Activated CD8-positive, alpha-beta T cell treated with anti-CD3 and anti-CD28 coated beads, Interleukin-2, amount 10 ng/mL, durations not matched to agents 7 days and 5 days (primary cell): Measurements from ENCODE around the gene CCDC121. TPM values are rescaled to one million over a fixed set of nuclear protein-coding genes. Genes with fewer than 3 reads are reported as not detected.
"Not testable (repeated sequence)": the region's sequence is repeated elsewhere in the genome, so short reads cannot be mapped to it uniquely, and the experiment has no call there.

Experiments used
- ATAC-seq: fragments of 150-1000 bp; cut with Tn5 transposase; one replicate; pipeline ENCODE4 v1.10.0; 2021; ENCODE audit warnings: moderate library complexity
- CTCF ChIA-PET: fragments of 350-600 bp; sonication (Branson Sonifier 250); formaldehyde crosslinking; loops from one replicate; lab custom pipeline; 2021; ENCODE audit warnings: antibody characterized with exemption; lab: Charles Lee
- POLR2A ChIA-PET: fragments of 350-600 bp; sonication (Branson Sonifier 250); formaldehyde crosslinking; loops from one replicate; lab custom pipeline; 2021; ENCODE audit warnings: antibody characterized with exemption; lab: Charles Lee
- DNase-seq: peaks from one replicate; pipeline ENCODE4 v3.0.0-alpha.2; 2020
- H3K27ac Mint-ChIP-seq: one replicate; pipeline ENCODE4 v1.8.0; 2021; ENCODE audit warnings: mild to moderate bottlenecking, mixed read lengths
- H3K27me3 Mint-ChIP-seq: one replicate; pipeline ENCODE4 v1.8.0; 2021; ENCODE audit warnings: low read depth, mixed read lengths
- H3K36me3 Mint-ChIP-seq: one replicate; pipeline ENCODE4 v1.8.0; 2021; ENCODE audit warnings: low read depth, mixed read lengths
- H3K4me1 Mint-ChIP-seq: one replicate; pipeline ENCODE4 v1.8.0; 2021; ENCODE audit warnings: low read depth, mixed read lengths
- H3K4me3 Mint-ChIP-seq: one replicate; pipeline ENCODE4 v1.8.0; 2021; ENCODE audit warnings: mild to moderate bottlenecking, mixed read lengths
- H3K9me3 Mint-ChIP-seq: one replicate; pipeline ENCODE4 v1.8.0; 2022; ENCODE audit warnings: mixed read lengths; ENCODE audit not compliant: insufficient read depth
- total RNA-seq, 2 experiments: library from RNA; stranded (reverse); gene quantifications; one replicate each; pipeline ENCODE4 v1.2.3, GENCODE V29; 2021

CCDC121 gene
- total RNA-seq, 2 experiments from 2014 or later = 1.5 to 1.6 TPM

DNA sequence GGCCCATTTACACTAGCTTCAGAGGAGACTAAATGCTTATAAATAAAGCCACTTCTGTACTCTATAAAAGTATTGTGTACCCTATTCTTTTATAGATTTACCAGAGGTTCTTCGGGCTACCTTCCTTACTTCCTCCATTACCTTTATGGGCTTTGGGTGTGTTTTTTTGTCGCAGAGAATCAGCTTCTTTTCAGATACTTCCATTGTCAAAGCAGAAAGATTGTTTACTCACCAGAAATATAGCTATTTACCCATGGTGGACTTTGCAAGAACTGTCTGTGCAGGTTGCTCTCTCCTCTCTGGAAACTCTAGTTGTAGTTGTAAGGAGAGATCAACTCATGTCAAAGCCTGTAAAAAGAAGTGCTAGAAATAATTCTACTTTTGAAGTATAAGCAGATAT is 14.8 kb downstream of the CCDC121 start:
- POLR2A ChIA-PET = interaction anchor here (0.6 kb wide), 1 partner anchor 77 kb away, joined by 3 read pairs; a partner anchor contains a TSS
- H3K9me3 Mint-ChIP-seq = no peaks in the 10 kb centered on the region
- H3K4me1 Mint-ChIP-seq = no peaks in the 10 kb centered on the region
- no peak overlapping the region for H3K4me3 Mint-ChIP-seq
- ATAC-seq (no peak), DNase-seq (no peak)
- no peaks in the 10 kb centered on the region for H3K27me3 Mint-ChIP-seq
- H3K36me3 Mint-ChIP-seq = peaks cover 56% of the 10 kb centered on the region
- CTCF ChIA-PET = no interaction called here
- no peak overlapping the region for H3K27ac Mint-ChIP-seq

DNA sequence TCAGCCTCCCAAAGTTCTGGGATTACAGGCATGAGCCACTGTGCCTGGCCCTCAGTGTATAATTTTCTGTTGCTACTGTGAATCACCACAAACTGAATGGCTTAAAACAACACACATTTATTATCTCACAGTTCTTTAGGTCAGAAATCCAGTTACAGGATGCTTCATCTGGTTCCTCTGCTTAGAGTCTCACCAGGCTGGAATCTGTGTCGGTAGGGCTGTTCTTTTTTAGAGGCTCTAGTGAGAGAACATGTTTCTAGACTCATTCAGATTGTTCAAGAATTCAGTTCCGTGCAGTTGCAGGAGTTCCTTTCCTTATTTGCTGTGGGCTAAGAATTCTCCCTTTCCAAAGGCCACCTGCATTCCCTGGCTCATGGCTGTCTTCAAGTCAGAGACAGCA is 22.2 kb downstream of the CCDC121 start:
- CTCF ChIA-PET = no interaction called here
- no peaks in the 10 kb centered on the region for H3K4me1 Mint-ChIP-seq
- no peaks in the 10 kb centered on the region for H3K27me3 Mint-ChIP-seq
- no peak overlapping the region for H3K27ac Mint-ChIP-seq
- ATAC-seq (no peak), DNase-seq (no peak)
- H3K4me3 Mint-ChIP-seq = no peak overlapping the region
- peaks cover 54% of the 10 kb centered on the region for H3K36me3 Mint-ChIP-seq
- no peaks in the 10 kb centered on the region for H3K9me3 Mint-ChIP-seq
- POLR2A ChIA-PET = no interaction called here

DNA sequence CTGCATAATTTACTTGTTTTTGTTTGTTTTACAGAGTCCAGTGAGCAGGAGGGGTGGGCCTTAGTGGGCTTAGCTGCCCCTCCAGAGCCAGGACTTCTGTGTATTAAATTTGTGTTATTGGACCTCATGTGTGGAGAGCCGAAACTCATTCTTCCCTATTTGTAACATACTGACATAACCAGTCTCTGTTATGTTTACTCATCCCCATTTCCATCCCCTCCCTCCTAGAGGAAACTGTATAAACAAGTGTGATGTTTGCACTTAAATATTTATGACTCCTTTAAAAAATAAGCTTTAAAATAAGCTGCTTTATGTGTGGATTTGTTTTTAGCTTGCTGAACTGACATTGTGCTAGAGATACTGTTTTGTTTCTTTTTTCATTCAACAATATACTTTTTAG is 32.2 kb downstream of the CCDC121 start:
- Mint-ChIP-seq H3K27me3 (no peaks in the 10 kb centered on the region), H3K27ac (no peak overlapping the region), H3K36me3 (peaks cover 67% of the 10 kb centered on the region), H3K9me3 (peaks cover 16% of the 10 kb centered on the region), H3K4me3 (no peak overlapping the region), H3K4me1 (peaks cover 42% of the 10 kb centered on the region)
- DNase-seq (no peak), ATAC-seq (no peak)
- ChIA-PET POLR2A (no interaction called here), CTCF (interaction anchor here (1.1 to 1.7 kb wide), 3 partner anchors 11 to 87 kb away, joined by 3 to 9 read pairs (median 7); partner anchors contain the start of gene ZNF512)

DNA sequence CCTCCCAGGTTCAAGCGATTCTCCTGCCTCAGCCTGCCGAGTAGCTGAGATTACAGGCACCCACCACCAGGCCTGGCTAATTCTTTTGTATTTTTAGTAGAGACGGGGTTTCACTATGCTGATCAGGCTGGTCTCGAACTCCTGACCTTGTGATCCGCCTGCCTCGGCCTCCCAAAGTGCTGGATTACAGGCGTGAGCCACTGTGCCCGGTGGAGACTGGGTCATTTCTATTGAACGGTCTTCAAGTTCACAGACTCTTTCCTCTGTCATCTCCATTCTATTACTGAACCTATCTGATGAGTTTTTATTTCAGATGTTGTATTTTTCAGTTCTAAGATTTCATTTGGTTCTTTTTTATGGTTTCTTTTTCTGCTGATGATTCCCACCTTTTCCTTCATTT is 33.4 kb downstream of the CCDC121 start:
- CTCF ChIA-PET = interaction anchor here (1.6 kb wide), 1 partner anchor 10 kb away, joined by 7 read pairs; no protein-coding TSS in a partner anchor
- ATAC-seq, H3K27me3 Mint-ChIP-seq, H3K27ac Mint-ChIP-seq, POLR2A ChIA-PET, DNase-seq, H3K4me3 Mint-ChIP-seq: not testable (repeated sequence)
- peaks cover 22% of the 10 kb centered on the region for H3K9me3 Mint-ChIP-seq
- H3K36me3 Mint-ChIP-seq = peaks cover 68% of the 10 kb centered on the region
- peaks cover 48% of the 10 kb centered on the region for H3K4me1 Mint-ChIP-seq

DNA sequence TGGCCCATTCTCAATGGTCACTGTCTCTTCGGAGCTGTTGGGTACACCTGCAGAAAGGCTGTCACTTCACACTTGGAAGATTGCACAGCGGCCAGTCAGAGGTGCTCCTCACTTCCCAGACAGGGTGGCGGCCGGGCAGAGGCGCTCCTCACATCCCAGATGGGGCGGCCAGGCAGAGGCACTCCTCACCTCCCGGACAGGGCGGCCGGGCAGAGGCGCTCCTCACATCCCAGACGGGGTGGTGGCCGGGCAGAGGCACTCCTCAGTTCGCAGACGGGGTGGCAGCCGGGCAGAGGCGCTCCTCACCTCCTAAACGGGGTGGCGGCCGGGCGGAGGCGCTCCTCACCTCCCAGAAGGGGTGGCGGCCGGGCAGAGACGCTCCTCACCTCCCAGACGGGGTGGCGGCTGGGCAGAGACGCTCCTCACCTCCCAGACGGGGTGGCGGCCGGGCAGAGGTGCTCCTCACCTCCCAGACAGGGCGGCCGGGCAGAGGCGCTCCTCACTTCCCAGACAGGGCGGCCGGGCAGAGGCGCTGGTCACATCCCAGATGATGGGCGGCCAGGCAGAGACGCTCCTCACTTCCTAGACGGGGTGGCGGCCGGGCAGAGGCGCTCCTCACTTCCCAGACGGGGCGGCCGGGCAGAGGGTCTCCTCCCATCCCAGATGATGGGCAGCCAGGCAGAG is 34.6 kb downstream of the CCDC121 start:
- POLR2A ChIA-PET, DNase-seq, H3K27me3 Mint-ChIP-seq, CTCF ChIA-PET, H3K27ac Mint-ChIP-seq, H3K4me3 Mint-ChIP-seq, ATAC-seq: not testable (repeated sequence)
- peaks cover 42% of the 10 kb centered on the region for H3K4me1 Mint-ChIP-seq
- peaks cover 35% of the 10 kb centered on the region for H3K9me3 Mint-ChIP-seq
- peaks cover 69% of the 10 kb centered on the region for H3K36me3 Mint-ChIP-seq

DNA sequence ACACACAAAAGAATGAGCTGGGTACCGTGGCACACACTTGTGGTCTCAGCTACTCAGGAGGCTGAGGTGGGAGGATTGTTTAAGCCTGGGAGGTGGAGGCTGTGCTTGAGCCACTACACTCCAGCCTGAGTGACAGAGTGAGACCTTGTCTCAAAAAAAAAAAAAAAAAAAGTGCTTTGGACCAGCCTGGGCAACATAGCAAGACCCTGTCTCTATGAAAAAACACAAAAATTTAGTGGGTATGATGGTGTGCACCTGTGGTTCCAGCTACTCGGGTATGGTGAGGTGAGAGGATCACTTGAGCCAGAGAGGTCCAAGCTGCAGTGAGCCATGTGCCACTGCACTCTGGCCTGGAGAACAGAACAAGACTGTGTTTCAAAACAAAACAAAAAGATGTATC is 35.6 kb downstream of the CCDC121 start:
- no peaks in the 10 kb centered on the region for H3K27me3 Mint-ChIP-seq
- H3K36me3 Mint-ChIP-seq = peaks cover 69% of the 10 kb centered on the region
- no peak for DNase-seq
- no peak overlapping the region for H3K27ac Mint-ChIP-seq
- ChIA-PET POLR2A (no interaction called here), CTCF (interaction anchor here (0.6 kb wide), 1 partner anchor 73 kb away, joined by 3 read pairs; no protein-coding TSS in a partner anchor)
- peaks cover 39% of the 10 kb centered on the region for H3K9me3 Mint-ChIP-seq
- no peak overlapping the region for H3K4me3 Mint-ChIP-seq
- peaks cover 36% of the 10 kb centered on the region for H3K4me1 Mint-ChIP-seq
- ATAC-seq = no peak

DNA sequence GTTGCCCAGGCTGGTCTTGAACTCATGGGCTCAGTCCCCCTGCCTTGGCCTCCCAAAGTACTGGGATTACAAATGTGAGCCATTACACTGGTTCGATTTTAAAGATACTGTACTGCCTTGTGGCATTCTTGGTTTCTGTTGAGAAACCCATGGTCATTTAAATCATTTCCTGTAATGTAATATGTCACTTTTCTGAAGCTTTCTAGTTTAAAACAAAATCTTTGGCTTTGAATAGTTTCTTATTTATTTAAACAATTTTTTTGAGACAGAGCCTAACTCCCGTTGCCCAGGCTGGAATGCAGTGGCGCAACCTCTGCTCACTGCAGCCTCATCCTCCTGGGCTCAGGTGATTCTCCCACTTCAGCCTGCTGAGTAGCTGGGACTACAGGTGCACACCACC is 37.1 kb downstream of the CCDC121 start:
- CTCF ChIA-PET = no interaction called here
- ATAC-seq = no peak
- Mint-ChIP-seq H3K36me3 (peaks cover 71% of the 10 kb centered on the region), H3K27me3 (no peaks in the 10 kb centered on the region), H3K27ac (no peak overlapping the region), H3K4me3 (no peak overlapping the region), H3K9me3 (peaks cover 43% of the 10 kb centered on the region), H3K4me1 (peaks cover 39% of the 10 kb centered on the region)
- POLR2A ChIA-PET = no interaction called here
- DNase-seq = no peak

DNA sequence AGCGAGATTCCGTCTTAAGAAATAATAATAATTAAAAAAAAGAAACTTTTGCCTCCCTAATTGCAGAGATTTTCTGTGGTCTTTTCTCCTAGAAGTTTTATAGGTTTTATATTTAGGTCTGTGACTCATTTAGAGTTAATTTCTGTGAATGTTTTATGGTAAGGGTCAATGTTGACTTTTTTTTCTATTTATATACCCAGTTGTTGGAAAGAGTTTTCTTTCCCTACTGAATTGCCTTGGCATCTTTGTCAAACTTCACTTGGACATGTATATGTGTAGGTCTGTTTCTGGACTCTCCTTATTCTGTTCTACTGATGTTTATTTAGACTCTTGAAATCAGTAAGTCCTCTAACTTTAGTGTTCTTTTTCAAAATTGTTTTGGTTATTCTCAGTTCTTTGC is 40.5 kb downstream of the CCDC121 start:
- DNase-seq (no peak), ATAC-seq (no peak)
- Mint-ChIP-seq H3K27me3 (no peaks in the 10 kb centered on the region), H3K9me3 (peaks cover 35% of the 10 kb centered on the region), H3K4me3 (no peak overlapping the region), H3K4me1 (peaks cover 56% of the 10 kb centered on the region), H3K27ac (no peak overlapping the region), H3K36me3 (peaks cover 67% of the 10 kb centered on the region)
- CTCF ChIA-PET = interaction anchor here (0.7 to 1.7 kb wide), 2 partner anchors 20 to 95 kb away, joined by 3 to 6 read pairs; no protein-coding TSS in a partner anchor
- POLR2A ChIA-PET = no interaction called here

DNA sequence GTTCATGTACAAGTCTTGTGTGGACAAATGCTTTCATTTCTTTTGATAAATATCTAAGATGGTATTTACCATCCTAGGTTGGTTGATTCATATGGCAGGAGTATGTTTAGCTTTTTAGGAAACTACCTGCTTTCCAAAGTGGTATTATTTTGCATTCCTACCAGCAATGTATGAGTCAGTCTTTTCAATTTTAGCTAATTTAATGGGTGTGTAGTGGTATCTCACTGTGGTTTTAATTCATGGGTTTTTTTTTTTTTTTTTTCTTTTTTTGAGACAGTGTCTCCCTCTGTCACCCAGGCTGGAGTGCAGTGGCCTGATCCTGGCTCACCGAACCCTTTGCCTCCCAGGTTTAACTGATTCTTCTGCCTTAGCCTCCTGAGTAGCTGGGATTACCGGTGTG is 41.8 kb downstream of the CCDC121 start:
- Mint-ChIP-seq H3K27ac (no peak overlapping the region), H3K36me3 (peaks cover 68% of the 10 kb centered on the region), H3K4me1 (peaks cover 60% of the 10 kb centered on the region), H3K27me3 (no peaks in the 10 kb centered on the region), H3K4me3 (no peak overlapping the region), H3K9me3 (peaks cover 32% of the 10 kb centered on the region)
- POLR2A ChIA-PET = no interaction called here
- DNase-seq (no peak), ATAC-seq (no peak)
- CTCF ChIA-PET = interaction anchor here (1.7 kb wide), 1 partner anchor 96 kb away, joined by 6 read pairs; no protein-coding TSS in a partner anchor

DNA sequence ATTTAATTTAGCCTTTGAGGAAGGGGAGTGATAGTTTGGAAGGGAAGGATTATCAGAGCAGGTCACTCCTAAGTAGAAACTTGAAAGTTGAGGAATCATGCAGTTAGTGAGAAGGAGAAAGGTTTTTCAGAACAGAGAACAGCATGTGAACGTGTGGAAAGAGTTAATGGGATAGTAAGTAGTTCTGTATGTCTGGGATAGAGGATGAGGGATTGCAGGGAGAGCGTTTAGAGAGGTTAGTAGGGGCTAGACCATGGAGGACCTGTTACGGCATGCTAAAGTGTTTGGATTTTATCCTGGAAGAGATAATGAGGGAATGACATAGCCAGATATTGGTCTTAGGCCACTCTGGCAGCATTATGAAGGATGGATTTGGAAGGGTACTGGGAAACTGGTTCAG is 44.2 kb downstream of the CCDC121 start:
- H3K27ac Mint-ChIP-seq = peak overlapping the region; percentile 18

DNA sequence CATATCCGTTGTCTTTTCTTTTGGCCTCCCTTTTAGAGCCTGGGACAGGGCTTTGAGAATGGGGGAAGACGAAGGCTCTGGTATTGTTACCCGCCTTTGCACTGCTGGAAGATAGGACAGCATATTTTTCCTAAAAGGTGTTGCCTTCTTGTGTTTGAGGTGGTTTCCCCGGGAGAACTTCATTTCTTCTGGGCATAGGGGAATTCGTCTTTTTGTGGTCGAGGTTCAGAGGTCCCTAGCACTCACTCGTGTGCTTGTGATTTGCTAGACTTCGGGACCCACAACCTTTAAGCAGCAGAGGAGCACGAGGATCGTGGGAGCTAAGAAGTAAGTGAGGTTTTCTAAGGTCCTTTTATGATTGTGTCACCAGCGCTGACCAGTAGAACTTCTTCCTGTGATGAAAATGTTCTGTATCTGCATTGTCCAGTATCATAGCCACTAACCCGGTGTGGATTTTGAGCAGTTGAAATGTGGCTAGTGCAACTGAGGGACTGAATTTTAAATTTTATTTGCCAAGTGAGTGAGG is 45.4 kb downstream of the CCDC121 start:
- Mint-ChIP-seq H3K27ac (peak overlapping the region; percentile 96), H3K4me3 (peak overlapping the region; percentile 96), H3K36me3 (peaks cover 45% of the 10 kb centered on the region), H3K9me3 (peaks cover 15% of the 10 kb centered on the region), H3K27me3 (peaks cover 13% of the 10 kb centered on the region), H3K4me1 (peaks cover 48% of the 10 kb centered on the region)
- ChIA-PET CTCF (interaction anchor here (1.4 to 2.3 kb wide), 3 partner anchors 14 to 100 kb away, joined by 3 to 11 read pairs (median 3); no protein-coding TSS in a partner anchor), POLR2A (interaction anchor here (1.7 kb wide), 1 partner anchor 80 kb away, joined by 5 read pairs; the partner anchor contains the start of genes SLC4A1AP and SUPT7L)
- no peak for DNase-seq
- ATAC-seq = peak; percentile 28

More for the DNA sequence above, 44.2 kb downstream of the CCDC121 start:
- Mint-ChIP-seq H3K36me3 (peaks cover 51% of the 10 kb centered on the region), H3K4me1 (peaks cover 48% of the 10 kb centered on the region), H3K4me3 (peak overlapping the region; percentile 96), H3K9me3 (peaks cover 18% of the 10 kb centered on the region), H3K27me3 (peaks cover 4% of the 10 kb centered on the region)
- no peak for DNase-seq
- ATAC-seq = no peak
- ChIA-PET POLR2A (interaction anchor here (1.1 kb wide), 1 partner anchor 63 kb away, joined by 3 read pairs; no protein-coding TSS in a partner anchor), CTCF (interaction anchor here (1.3 to 2.3 kb wide), 4 partner anchors 12 to 99 kb away, joined by 3 to 11 read pairs (median 7); no protein-coding TSS in a partner anchor)
